ENCODE measurements around the gene TRIP10.
"Not testable (repeated sequence)": the region's sequence is repeated elsewhere in the genome, so short reads cannot be mapped to it uniquely, and the experiment has no call there.

Gene TRIP10

DNA sequence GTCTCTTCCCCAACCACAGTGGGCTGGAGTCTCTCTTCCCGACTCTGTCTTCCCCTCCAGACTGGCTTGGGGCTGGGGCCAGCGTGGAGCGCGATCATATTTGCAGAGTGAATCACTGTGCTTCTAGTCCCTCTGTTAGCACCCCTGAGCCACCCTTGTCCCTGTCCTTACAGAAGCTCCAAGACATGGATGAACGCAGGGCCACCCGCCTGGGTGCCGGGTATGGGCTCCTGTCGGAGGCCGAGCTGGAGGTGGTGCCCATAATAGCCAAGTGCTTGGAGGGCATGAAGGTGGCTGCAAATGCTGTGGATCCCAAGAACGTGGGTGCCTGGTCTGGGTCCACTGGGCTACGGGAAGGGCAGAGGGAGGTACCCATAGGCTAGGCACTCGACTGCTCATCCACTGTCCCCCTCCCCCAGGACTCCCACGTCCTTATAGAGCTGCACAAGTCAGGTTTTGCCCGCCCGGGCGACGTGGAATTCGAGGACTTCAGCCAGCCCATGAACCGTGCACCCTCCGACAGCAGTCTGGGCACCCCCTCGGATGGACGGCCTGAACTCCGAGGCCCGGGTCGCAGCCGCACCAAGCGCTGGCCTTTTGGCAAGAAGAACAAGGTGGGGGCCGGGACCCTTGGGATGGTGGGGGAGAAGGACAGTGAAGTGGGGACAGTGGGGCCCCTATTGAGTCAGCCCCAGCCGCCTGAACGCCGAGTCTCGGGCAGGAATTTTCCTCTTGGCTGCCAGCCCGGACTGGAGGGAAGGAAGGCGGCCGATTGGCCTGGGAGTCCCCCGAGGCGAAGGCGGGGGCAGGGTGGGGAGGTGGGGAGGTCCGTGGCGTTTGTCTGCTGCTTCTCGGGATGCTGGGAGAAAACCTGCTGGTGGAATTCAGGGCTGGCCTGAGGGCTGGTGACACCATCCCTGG is 5.2 kb downstream of the TRIP10 start:
- no peak for DNase-seq

DNA sequence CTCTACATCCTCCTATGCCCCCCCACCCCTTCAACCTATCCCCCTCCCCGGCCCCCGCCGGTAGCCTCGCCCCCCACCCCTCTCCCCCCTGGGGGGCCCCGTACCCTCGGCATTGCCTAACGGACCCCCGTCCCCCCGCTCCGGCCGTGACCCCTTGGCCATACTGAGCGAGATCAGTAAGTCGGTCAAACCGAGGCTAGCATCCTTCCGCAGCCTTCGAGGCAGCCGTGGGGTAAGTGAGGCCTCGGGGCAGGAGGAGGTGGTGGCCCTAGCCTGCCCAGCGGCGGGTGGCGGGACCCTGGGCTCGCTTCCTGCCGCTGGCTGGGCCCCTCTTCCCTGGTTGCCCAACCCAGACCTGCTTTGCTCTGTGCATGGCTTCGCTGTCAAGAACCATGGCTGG is 6.5 kb downstream of the TRIP10 start:
- no peak for DNase-seq

DNA sequence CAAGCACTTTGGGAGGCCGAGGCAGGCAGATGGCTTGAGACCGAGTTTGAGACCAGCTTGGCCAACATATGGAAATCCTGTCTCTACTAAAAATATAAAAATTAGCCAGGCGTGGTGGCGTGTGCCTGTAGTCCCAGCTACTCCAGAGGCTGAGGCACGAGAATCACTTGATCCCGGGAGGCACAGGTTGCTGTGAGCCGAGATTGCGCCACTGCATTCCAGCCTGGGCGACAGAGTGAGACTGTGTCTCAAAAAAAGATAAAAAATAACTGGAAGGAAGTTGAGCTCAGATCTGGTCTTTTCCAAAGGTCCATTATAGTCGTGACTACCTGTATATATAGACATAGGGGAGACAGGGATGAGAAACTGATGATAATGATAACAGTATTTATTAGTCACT is 9.1 kb downstream of the TRIP10 start:
- DNase-seq = not testable (repeated sequence)

DNA sequence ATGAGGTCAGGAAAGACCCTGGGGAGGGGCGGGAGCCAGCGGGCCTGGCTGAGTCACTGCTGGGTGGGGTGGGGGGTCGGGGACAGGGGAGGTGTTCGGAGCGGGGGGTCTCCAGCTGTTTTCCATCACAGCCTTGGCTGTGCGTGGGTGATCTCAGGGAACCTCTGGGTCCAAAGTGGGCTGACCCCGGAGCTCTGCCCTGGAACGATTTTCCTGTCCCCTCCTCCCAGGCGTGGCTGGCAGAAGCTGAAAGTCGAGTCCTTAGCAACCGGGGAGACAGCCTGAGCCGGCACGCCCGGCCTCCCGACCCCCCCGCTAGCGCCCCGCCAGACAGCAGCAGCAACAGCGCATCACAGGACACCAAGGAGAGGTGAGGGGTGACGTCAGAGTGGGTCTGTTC is 10.6 kb downstream of the TRIP10 start:
- DNase-seq = no peak

DNA sequence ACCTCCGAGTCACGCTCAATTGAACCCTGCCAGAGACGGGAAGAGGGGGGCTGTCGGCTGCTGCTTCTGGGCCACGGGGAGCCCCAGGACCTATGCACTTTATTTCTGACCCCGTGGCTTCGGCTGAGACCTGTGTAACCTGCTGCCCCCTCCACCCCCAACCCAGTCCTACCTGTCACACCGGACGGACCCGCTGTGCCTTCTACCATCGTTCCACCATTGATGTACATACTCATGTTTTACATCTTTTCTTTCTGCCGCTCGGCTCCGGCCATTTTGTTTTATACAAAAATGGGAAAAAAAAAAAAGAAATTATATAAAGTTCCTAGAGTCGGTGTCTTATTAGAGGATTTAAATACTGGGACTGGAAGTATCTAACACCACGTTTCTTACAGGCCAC is 11.7 kb downstream of the TRIP10 start:
- no peak for DNase-seq

DNA sequence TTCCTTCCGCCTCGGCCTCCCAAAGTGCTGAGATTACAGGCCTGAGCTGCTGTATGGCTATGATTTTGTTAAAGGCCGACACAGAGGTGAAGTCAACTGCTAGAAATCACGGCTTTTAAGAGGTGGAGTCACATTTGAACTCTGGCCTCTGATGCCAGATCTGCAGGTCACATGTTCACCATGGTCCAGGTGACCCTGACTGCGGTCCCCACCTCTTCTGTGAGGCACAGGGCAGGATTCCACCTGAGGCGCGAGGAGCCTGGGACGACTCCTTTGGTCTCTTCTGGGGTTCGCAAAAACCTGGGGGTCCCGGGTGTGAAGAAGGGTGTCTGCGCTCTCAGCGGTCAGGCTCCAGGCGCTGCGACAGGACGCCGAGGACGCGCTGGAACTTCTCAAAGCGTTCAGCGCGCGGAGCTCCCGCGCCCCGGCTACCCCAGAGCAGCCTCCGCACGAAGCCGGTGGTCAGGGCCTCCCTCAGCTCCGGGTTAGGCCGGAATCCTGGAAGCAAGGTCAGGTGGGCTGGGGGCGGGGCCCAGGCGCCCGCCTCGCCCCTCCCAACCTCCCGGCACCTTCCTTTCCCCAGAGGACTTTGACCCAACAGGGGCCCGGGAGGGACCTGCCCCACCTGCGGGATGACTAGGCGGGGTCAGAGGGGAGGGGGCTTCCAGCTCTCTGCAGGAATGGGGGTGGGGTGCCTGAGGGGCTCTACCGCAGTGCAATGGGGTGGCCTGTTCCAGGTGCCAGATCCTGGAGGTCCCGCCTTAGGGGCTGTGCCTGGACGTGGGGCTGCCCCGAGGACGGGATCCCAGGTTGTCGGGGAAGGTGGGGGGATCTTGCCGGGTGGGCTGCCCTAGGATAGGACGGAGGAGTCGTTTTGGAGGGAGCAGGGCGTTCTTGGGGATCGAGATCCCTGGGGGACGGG is 13.0 kb downstream of the TRIP10 start:
- DNase-seq = no peak

DNA sequence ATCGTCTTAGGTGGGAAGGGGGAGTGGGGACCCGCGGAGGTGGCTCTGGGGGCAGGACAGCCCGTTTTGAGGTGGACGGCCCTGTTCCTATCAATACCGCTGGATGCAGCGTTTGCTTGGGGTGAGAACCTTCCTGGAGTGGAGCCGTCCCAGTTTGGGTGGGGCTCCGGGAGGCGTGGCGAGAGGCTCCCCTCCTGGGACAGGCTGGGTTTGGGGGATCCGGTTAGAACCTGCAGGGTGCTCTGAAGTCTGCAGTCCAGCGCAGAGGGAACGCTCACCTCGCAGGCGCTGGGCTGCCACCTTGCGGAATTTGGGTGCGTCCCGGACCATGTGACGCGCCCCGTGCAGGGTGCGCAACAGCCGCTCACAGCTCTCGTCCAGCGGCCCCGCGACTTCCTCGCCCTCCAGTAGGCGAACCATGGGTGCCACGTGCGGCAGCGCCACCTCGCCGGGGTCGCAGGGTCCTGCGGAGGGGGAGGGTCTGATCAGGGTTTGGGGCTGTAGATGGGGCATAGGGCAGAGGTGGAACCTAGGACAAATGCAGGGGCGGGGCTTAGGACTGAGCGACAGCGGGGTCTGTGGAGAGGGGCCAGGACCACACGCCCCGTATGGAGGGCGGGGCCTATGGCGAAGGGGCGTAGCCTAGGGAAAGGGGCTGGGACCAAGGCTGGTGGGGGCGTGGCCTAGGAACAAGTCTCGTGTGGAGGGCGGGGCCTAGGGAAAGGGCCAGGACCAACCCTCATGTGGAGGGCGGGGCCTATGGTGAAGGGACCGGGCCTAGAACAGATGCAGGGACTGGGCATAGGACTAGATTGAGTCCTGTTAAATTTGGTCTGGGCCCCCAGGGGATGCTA is 13.9 kb downstream of the TRIP10 start:
- no peak for DNase-seq

DNA sequence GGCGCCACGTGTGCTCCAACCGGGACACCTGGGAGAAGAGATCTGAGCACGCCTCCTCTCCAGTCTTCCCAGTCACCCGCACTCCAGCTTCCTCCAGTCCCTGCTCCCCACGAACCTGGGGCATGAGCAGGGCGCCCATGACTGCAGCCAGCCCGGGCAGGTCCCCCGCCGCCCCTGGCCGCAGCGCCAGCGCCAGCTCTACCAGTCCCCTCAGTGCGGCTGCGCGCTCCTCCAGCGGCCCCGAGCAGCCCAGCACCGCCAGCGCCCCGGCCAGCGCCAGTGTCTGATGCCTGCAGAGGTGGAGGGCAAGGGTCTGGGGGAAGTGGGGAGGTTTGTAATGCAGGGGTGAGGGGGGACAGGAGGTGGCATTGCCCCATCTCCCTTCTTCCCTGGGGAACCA is 14.7 kb downstream of the TRIP10 start:
- DNase-seq = no peak

DNA sequence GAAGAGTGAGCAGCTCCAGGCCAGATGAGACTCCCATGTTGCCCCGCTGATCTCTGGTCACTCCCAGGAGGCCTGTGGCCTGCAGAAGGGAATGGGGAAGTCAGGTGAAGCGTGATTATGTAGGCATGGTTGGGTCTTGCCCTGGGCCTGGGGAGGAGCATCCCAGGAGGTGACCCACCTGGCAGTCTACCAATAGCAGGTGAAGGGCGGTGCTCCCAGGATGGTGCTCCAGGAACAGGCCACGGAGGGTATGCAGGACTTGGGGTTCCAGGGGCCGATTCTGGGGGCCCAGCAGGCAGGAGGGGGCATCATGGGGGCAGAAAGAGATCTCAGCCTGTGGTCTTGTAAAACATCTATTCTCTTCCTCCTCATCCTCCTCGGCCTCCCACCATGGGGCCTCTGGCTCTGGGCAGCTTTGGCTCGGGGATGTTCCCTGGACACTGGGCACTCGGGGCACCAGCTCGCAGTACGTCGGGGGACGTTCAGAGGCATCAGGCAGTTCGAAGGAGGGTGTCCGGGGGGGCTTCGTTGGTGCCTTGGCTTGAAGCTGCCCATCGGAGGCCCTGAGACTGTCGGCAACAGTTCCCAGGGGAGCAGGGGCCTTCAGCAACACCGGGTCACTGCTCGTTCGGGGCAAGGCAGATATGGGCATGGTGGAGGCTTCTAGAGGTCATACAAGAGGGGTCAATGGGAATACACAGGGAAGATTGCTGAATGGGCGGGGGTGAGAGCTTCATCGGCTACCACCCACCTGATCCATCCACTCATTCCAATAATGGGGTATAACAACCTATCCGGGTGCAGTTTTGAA is 15.4 kb downstream of the TRIP10 start:
- DNase-seq = no peak

DNA sequence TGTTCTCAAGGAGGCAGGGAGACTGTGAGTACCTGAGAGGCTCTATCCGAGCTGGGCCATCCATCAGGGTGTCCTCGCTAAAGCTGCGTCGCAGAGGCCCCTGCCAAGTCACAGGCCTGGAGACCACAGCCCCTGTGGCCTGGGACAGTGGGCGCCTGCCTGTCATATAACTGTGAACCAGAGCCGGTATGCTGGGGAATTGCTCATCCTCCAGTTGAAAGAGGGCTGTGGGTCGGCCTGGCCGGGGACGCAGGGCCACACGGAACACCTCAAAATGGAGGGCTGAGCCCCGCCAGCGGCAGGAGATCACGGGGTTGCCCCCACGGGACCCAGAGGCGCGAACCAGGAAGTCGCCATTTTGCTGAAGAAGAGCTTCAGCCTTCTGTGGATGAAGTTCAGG is 21.1 kb downstream of the TRIP10 start:
- no peak for DNase-seq

DNA sequence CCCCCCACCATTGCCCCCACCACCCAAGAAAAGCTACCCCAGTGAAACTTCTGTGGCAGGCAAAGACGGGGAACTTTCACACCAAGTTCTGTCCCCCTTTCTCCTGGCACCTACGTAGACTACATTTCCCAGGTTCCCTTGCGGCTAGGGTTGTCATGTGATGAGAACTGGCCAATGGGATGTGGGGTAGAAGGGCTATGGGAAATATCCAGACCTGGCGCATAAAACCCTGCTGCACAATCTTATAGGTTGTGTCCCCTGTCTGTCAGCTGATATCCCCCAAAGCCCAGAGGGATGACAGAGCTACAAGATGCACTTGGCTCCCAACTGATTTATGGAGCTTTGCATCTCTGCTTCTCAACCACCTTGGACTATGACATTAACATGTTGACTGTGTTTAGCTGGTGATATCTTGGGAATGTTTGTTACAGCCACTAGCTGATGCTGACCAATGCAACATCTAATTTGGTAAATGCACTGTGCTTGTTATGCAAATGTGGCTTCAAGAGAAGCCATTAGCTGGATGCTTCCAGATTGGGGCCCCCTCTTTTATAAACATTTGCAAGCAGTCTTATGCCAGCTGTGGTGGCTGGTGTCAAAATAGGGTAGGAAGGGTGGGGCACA is 21.7 kb downstream of the TRIP10 start:
- no peak for DNase-seq

DNA sequence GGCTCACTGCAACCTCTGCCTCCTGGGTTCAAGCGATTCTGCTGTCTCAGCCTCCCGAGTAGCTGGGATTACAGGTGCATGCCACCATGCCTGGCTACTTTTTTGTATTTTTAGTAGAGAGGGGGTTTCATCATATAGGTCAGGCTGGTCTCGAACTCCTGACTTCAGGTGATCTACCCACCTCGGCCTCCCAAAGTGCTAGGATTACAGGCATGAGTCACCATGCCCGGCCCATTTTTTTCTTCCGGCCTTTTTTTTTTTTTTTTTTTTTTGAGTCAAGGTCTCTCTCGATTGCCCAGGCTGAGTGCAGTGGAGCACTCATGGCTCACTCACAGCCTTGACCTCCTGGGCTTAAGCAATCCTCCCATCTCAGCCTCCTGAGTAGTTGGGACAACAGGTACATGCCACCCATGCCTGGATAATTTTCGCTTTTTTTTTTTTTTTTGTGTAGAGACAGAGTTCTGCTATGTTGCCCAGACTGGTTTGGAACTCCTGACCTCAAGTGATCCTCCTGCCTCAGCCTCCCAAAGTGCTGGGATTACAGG is 22.8 kb downstream of the TRIP10 start:
- DNase-seq = not testable (repeated sequence)

DNA sequence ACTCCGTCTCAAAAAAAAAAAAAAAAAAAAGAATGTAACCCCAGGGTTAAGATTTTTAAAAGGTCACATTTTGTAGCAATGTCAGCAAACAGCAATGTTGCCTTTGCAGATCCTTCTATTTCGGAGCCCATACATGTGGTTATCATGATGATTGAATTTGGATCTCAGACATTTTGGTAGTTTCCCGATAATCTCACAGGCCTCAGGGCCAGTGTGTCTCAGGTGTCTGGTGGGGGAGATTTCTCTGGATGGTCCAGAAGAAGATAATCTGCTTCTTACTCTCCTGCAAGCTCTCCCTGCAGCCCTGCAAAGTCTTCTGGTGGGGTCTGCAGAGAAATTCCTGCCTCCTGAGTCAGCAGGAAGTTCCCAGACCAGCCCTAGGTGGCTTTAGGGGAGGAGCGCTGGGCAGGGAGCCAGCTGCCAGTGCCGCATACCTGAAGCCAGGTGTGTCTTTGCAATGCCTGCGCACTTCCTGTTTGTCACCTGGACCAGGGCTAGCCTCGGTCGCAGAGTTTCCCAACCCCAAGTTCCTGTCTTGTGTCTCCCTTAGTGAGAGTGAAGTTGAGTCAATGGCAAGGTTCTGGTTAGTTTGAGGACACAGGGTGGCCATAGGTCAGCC is 26.4 kb downstream of the TRIP10 start:
- no peak for DNase-seq

DNA sequence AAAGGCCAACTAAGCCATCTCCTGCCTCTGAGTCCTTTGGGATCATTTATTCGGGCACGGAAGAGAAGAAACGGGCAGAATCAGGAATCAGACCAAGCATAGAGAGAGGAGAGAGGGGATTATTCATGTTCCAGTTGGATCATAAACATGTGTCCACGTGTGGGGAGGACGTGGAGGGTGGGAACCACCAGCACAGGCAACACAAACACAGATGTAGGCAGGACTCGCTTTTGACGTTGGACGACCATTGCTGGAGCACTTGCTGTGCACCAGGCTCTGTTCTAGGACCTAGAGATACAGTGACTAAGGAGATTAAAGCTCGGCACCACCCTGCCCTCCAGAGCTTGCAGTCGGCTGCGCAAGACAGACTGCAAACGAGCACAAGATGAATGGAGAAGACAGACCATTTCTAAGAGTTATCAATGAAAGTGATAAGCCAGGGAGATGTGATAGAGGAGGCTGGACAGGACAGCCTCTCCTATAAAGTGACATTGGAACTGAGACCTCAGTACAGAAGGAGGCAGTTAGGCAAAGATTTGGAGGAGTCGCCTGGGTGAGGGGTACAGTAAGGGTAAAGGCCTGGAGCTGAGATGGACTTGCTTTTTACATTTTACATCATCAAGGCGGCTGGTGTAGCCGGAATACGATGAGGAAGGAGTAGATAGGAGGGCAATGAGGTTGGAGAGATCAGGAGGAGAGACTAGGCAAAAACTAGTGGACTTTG is 27.0 kb downstream of the TRIP10 start:
- DNase-seq = no peak

DNA sequence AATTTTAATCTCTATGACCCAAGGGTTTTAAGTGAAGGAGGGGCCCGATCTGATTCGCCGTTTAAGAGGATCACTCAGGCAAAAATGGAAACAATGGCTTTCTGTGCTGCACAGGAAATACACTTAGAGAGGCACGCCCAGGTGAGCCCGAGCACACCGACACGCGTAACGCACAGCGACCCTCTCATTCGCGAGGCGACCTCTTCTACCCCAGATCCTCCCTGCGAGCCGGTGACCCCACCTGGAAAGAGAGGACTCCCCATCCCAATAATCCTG is 27.5 kb downstream of the TRIP10 start:
- no peak for DNase-seq

DNA sequence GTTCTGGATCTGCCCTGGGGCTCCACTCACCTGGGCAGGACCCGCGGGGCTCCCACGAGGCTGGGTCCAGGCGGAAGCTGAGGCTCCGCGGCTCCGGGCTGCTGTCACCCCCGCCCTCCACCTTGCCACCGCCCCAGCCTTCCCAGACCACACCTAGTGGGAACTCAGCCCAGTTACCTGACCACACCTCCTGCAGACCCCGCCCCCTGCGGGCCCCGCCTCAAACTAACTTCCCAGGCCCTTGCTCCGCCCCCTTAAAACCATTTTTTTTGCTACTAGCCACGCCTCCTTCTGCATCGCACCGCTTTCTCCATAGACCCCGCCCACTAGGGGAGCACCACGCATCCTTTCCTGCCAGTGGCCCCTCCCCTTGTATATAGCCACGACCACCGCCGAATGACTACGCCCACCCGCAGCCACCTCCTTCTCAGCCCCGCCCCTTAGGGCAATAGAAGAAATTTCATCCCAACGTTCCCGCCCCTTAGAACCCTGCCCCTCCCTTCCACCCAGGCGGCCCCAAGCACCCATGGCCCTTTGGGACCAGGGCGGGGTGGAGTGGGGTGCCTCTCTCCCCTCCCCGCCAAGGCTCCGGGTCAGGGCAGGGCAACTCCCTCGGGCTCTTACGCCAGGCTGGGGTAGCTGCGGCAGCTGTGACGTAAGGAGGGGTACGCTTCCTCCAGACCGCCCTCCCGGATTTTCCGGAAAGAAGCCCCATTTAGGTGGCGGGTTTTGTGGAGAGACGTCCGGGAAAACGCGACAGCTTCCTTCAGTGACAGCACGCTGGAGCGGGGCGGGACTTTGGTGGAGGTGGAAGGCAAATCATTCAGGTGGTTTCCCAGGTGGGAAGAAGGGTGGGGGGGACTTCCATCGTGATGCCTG is 28.1 kb downstream of the TRIP10 start, which contains the start of gene SH2D3A:
TSS of gene SH2D3A (minus strand) at position 79 of the 879 bp plus-strand sequence. CDS start 3,687 bp downstream, outside the sequence.
- DNase-seq = no peak

DNA sequence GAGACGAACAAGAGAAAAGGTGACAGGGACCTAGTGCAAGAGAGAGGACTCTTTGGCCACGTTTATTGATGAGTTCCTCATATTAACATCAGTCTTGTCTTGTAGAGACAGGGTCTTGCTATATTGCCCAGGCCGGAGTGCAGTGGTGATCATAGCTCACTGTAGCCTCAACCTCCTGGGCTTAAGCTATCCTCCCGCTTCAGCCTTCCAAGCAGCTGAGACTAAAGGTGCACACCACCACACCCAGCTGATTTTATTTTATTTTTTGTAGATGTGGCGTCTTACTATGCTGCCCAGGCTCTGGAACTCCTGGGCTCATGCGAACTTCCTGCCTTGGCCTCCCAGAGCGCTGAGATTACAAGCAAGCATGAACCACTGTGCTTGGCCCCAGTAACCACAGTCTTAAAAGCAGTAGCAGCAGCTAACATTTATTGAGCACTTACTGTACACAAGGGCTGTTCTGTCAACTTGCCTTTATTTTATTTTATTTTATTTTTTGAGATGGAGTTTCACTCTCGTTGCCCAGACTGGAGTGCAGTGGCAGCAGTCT is 28.8 kb downstream of the TRIP10 start:
- DNase-seq = no peak

DNA sequence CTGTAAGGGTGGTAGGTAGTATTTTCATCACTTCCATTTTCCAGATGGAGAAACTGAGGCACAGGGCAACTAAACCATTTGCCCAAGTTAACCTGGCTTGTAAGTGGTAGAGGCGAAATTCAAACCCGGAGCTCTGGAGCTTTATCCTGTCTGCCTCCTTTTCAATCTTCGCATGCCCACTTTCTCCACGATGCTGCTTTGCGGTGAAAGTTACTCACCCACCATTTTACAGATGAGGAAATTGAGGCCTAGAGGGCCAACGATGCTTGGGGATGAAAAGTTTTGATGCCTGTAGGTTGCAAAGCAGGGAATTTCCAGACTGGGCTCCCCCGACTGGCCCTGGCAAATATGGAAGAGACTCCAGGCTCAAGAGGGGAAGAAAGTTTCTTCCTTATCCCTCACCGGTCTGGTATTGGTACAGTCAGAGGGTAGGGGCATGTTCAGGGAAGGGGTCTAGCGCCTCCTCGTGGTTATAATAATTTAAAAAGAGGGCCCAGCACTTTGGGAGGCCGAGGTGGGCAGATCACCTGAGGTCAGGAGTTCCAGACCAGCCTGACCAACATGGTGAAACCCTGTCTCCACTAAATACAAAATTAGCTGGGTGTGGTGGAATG is 29.6 kb downstream of the TRIP10 start:
- DNase-seq = no peak
